Left ventricle myocardium inferior (tissue), 1 donor: ENCODE measurements around the gene OR1F1. TPM values are rescaled to one million over a fixed set of nuclear protein-coding genes. Genes with fewer than 3 reads are reported as not detected.
A peak's percentile ranks its signal among the peaks of the same experiment; 100 is the strongest.

ENCODE experiments used
- DNase-seq: peaks from one replicate; pipeline ENCODE4 v3.0.0-alpha.2; 2020
- H3K27ac ChIP-seq: fragments of 200-600 bp; replicated peaks from 2 replicates; pipeline ENCODE4 v1.8.0; 2021
- H3K27me3 ChIP-seq: fragments of 200-600 bp; 2 replicates; pipeline ENCODE4 v1.8.0; 2021; ENCODE audit warnings: low read depth
- H3K36me3 ChIP-seq: fragments of 200-600 bp; 2 replicates; pipeline ENCODE4 v1.8.0; 2021
- H3K4me1 ChIP-seq: fragments of 200-600 bp; 2 replicates; pipeline ENCODE4 v1.8.0; 2021
- H3K4me3 ChIP-seq: fragments of 200-600 bp; 2 replicates; pipeline ENCODE4 v1.8.0; 2021; ENCODE audit warnings: mild to moderate bottlenecking, moderate library complexity
- H3K9me3 ChIP-seq: fragments of 200-600 bp; replicated peaks from 2 replicates; pipeline ENCODE4 v1.8.0; 2021
- intact Hi-C: fragments of 100-400 bp; cut with micrococcal nuclease; formaldehyde crosslinking; loops from one replicate; pipeline ENCODE4 v1.11.0; 2022
- total RNA-seq: library from RNA; stranded (reverse); fragmentation: NEBNext Ultra II Directional; extraction: Animal tissue kit (Norgen Biotek cat#: 25700); gene quantifications from one replicate; pipeline ENCODE4 v1.2.1, GENCODE V29; 2021
- TF ChIP-seq, protein P1 (sequence below): fragments of 200-600 bp; IDR thresholded peaks from 2 replicates; pipeline ENCODE4 v1.8.0; 2021; ENCODE audit warnings: antibody characterized with exemption, mild to moderate bottlenecking, borderline replicate concordance
- donor health status: DM: no; HTN: yes; CAD: no; lungs with severe emphysema.

OR1F1 gene
- total RNA-seq, 1 donor from 2014 or later = not detected

DNA sequence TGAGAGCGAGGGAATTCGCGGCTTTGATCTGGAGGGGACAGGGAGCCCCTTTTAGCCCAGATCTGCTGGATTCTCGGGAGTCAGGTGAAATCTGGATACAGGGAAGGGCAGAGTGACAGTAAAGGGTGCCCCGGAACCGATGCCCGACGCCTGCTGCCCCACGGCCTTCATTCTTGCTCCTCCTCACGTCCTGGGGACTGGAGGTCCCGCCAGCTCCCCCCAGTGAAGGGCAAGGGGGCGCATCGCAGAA lies 596 bp downstream of the OR1F1 start:
- intact Hi-C loops = no loop called here
- H3K36me3 ChIP-seq = no peaks in the 10 kb centered on the region
- H3K9me3 ChIP-seq = no peaks in the 10 kb centered on the region
- peaks cover 25% of the 10 kb centered on the region for H3K4me1 ChIP-seq
- H3K4me3 ChIP-seq = peak overlapping the region; percentile 46
- H3K27me3 ChIP-seq = peaks cover 100% of the 10 kb centered on the region
- no peak for DNase-seq
- TF ChIP-seq, protein P1, sequence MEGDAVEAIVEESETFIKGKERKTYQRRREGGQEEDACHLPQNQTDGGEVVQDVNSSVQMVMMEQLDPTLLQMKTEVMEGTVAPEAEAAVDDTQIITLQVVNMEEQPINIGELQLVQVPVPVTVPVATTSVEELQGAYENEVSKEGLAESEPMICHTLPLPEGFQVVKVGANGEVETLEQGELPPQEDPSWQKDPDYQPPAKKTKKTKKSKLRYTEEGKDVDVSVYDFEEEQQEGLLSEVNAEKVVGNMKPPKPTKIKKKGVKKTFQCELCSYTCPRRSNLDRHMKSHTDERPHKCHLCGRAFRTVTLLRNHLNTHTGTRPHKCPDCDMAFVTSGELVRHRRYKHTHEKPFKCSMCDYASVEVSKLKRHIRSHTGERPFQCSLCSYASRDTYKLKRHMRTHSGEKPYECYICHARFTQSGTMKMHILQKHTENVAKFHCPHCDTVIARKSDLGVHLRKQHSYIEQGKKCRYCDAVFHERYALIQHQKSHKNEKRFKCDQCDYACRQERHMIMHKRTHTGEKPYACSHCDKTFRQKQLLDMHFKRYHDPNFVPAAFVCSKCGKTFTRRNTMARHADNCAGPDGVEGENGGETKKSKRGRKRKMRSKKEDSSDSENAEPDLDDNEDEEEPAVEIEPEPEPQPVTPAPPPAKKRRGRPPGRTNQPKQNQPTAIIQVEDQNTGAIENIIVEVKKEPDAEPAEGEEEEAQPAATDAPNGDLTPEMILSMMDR = no peak
- H3K27ac ChIP-seq = no peak overlapping the region

DNA sequence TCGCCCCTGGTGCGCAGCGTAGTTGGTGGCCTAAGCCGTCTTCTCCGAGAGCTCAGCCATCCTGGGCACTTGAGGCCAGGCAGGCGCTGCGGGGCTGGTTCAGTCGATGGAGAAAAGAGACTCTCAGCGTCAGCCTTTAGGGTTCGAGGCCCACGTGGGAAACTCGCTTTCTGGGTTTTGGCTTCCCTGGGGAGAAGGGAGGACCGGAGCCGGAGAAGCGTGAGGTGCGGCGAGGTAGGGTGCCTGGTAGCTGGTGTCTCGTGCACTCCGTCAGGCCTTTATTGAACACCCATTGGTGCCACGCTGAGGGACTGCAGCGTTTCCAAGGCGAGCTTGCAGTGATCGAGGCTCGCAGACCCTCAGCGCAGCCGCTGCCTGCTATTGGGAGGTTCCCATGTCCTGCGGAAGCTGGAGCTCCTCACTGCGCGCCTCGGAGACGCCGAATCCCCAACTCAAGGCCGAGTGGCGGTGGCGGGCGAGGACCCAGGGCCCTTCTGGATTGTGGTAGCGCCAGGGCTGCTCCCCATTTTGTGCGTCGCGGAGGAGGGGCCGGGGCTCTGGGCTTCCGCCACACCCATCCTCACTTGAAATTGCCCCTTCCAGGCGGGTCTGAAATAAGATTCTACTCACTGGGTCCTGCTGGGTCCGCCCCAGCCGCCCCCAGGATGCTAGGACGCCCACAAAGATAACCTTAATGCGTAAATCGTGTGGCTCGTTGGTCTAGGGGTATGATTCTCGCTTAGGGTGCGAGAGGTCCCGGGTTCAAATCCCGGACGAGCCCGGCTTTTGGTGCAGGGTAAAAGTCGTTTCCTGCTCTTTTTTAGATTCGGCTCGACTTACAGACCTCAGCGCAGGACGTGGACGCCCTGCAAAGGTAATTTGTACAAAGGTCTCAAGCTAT lies 1.2 kb downstream of the OR1F1 start:
- peaks cover 21% of the 10 kb centered on the region for H3K4me1 ChIP-seq
- no peaks in the 10 kb centered on the region for H3K36me3 ChIP-seq
- TF ChIP-seq, protein P1 = no peak
- peaks cover 100% of the 10 kb centered on the region for H3K27me3 ChIP-seq
- no peak overlapping the region for H3K27ac ChIP-seq
- DNase-seq = no peak
- H3K4me3 ChIP-seq = peak overlapping the region; percentile 46
- H3K9me3 ChIP-seq = no peaks in the 10 kb centered on the region
- intact Hi-C loops = no loop called here

DNA sequence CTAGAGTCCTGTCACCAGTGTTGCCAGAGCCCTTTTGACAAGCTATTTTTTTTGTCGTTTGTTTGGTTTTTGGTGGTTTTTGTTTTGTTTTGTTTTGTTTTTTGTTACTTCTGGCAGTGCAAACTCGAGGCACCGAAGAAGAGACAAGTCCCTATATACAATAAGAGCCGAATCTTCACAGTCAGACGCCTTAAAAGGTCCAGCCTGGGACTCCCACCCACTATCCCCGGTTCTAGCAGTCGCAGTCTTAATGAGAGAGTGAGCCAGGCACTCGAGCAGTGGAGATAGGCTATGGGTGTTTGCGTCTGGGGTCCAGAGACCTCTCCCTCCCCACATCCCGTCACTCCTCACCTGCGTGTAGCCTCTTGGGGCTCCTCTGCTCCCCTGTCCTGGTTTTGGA lies 1.9 kb downstream of the OR1F1 start:
- peaks cover 100% of the 10 kb centered on the region for H3K27me3 ChIP-seq
- no peak for DNase-seq
- H3K36me3 ChIP-seq = no peaks in the 10 kb centered on the region
- TF ChIP-seq, protein P1 = no peak
- H3K27ac ChIP-seq = no peak overlapping the region
- peaks cover 21% of the 10 kb centered on the region for H3K4me1 ChIP-seq
- no peaks in the 10 kb centered on the region for H3K9me3 ChIP-seq
- intact Hi-C loops = no loop called here
- H3K4me3 ChIP-seq = no peak overlapping the region

DNA sequence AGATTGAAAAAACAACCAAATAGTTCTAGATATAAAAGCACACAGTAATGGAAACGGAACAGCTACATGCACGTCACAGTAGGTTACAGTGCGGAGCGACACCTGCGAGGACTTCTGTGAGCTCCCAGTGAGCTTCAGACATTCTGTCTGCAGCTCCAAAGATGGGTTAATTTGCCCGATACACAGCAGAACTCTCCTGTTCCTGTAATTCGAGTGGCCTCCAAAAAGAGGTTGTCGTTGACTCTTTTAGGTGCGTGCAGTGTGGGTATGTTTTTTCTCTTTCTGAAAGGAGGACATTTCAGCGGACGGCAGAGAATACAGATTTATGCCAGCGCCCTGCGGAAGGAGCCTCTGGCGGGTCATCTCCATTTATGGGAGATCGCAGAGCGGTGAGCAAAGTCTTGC lies 2.9 kb downstream of the OR1F1 start:
- Histone ChIP-seq H3K9me3 (no peaks in the 10 kb centered on the region), H3K36me3 (no peaks in the 10 kb centered on the region), H3K27ac (no peak overlapping the region), H3K4me1 (peaks cover 21% of the 10 kb centered on the region), H3K27me3 (peaks cover 100% of the 10 kb centered on the region), H3K4me3 (no peak overlapping the region)
- intact Hi-C loops = no loop called here
- no peak for DNase-seq
- TF ChIP-seq, protein P1 = no peak

DNA sequence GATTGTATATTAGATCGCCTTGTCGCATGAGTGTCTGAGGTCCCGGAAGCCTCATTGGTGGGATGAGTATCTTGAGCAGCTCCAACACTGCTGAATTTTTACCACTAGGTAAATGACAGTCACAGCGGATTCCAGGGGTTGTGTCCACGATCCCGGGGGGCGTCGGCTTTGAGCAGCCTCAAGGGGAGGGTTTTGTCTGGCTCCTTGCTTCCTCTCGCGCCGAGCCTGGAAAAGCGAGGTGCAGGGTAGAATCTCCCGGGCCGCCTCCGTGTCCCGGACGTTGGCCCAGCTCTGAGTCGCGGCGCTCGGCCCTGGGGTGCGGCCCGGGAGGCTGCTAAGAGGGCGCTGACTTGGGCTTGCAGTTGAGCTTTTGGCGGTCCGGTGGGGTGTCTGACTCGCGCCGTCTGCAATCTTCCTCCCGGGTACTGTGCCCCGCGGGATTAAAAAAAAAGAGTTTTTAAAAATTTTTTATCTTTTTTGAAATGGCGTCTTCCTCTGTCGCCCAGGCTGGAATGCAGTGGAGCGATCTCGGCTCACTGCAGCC lies 4.5 kb downstream of the OR1F1 start:
- Histone ChIP-seq H3K27ac (no peak overlapping the region), H3K4me1 (peaks cover 21% of the 10 kb centered on the region), H3K4me3 (no peak overlapping the region), H3K9me3 (no peaks in the 10 kb centered on the region), H3K36me3 (no peaks in the 10 kb centered on the region), H3K27me3 (peaks cover 98% of the 10 kb centered on the region)
- DNase-seq = no peak
- TF ChIP-seq, protein P1 = no peak
- intact Hi-C loops = no loop called here
